HG02588 (cell line): ENCODE measurements around the gene ATXN3L.

Source experiments
- ATAC-seq: cut with Tn5 transposase; IDR thresholded peaks from one replicate; pipeline ENCODE4 v1.9.1; 2021; ENCODE audit warnings: mild to moderate bottlenecking, moderate library complexity; ENCODE audit not compliant: unreplicated experiment

ATXN3L gene

DNA sequence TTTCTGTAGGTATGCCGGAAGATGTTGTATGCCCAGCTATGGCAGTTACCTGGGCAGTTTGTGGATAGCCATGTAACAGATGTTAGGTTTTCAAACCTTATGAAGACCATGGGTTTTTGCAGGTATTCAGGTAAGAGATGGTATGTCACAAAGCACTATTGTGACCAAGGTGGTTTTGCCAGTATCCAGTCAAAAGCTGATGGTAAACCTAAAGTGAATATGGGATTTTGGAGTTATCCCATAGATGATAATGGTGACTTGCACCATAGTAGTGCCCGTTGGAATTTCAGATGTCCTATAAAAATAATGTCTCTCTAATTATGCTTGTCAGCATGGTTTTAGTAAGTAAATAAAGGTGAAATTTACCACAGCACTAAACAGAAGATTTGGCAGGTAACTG, at the start of gene ATXN3L:
TSS of gene ATXN3L (minus strand) at position 101 of the 400 bp plus-strand sequence. CDS start 119 bp downstream, outside the sequence.
- ATAC-seq = no peak

DNA sequence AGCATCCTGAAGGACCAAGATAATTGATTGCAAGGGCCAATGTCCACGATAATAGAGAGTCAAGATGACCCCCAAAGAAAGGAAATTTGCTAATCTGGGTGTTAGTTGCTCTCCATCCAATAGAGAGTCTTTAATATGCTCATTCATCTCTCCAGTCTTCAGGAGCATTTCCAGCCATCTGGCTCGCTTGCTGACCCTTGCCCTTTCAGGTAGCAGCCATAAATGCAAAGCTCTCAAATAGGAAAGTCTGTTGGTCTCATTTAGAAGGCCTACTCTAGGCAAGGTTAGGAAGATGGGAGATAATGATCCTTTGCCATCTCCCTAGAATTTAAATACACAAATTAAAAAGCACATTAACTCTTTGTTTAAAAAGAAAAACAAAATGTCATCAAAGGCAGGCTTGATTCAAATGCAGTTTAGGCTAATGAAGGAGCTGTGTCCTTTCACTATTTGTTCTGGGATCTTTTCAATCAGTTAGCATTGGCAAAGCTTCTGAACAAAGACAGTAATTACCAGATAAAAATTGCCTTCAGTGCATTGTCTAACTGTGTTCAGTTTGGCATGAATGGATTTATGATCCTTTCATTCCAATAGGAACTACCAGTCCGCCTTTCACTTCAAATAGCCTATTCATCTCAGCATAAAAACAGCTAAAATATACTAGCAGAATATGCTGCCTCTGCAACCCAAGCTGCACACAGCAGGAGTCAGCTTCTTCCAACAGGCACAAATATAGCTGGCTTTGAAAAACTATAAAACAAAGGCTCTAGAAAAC, 49.6 kb upstream of the ATXN3L start:
- no peak for ATAC-seq

DNA sequence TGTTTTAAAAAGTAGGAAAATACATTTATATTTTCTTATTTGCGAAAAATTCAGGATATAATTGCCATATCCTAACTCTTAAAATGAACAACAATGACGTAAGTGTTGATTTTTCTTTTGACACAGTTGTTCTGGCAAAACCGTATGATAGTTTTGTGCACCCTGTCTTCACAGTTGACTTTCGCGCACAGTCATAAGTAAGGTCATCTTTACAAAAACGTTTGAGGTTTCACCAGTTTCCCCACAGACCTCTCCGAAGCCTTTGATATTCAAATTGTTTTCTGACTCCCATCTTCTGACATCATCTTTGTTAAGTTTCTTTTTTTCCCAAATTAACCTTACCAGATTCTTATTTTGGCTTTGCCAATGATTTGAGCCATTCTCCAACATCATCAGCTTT, 48.1 kb upstream of the ATXN3L start:
- ATAC-seq = no peak

DNA sequence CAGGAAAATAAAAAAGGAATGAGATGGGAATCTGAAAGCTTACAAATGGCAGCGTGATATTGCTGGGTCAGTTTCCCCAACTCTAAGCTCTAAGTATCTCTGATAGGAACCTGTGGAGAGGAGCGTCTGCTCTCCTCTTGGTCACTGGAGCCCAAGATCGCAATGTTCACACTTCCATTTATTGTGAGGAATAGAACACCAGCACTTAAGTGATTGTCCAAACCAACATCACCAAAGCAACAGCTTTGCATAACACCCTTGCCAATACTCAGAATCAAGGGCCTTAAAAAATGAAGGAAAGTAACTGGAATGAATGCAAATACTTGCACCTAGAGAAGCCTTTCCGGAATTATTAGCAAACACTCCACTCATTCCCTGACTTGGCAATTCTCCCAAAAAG, 46.8 kb upstream of the ATXN3L start:
- ATAC-seq = no peak

DNA sequence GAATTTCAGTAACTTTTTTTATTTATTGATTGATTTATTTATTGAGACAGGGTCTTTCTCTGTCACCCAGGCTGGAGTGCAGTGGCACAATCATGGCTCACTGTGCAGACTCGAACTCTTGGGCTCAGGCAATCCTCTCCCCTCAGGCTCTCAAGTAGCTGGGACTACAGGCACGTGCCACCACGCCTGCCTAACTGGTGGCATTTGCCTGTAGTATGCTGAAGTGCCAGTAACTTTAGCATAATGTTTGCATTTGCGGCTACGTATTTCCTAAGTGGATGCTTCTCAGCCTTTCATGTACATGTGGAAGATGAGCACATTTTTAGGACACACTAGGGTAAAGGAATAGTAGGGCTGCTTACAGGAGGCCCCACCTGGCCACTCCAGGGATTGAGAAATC, 45.3 kb upstream of the ATXN3L start:
- ATAC-seq = no peak

DNA sequence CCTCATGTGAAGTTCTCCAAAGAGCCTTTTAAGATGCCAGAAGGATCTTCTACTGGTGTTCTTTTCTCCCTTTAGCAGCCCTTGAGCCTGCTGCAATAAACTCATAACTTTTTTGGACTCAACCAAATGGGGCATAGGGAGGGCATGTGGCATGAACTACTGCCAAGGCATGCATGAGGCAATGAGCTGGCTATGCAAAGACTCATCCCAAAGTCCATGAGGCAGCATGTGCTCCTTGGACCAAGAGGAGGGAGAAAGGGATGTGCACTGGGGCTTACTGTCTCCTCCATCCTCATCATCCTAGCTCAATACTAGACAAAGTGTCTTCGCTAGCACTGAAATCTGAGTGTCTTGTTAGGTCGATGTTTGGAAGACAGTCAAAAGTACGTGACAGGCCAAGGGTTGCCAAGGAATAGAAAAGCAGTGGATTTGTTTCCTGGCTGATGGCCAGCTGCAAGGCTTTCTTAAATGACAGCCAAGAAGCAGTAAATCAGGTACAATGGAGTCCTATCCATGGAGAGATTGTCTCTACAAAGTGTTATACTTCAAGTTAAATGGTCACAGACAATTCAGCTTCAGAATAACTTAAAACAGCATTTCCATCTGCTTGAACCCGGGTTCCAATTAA, 44.5 kb upstream of the ATXN3L start:
- ATAC-seq = no peak

DNA sequence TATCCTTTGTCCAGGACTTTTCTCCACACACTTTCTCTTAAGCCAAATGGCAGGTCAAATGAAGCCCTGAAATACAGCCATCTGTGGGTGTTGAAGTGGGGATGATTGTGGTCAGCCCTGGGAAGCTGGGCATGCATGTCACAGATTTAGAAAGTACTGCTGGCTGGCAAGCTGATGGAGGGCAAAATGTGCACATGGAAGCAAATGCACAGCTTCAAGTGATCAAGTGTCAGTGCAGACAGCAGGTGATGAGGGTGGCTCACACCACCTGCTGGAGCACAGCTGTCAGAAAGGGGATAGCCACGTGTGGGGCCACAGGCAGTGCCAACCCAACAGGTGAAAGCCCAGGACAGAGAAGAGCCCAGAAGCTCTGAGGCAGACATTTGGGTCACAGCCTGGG, 40.3 kb upstream of the ATXN3L start:
- no peak for ATAC-seq

DNA sequence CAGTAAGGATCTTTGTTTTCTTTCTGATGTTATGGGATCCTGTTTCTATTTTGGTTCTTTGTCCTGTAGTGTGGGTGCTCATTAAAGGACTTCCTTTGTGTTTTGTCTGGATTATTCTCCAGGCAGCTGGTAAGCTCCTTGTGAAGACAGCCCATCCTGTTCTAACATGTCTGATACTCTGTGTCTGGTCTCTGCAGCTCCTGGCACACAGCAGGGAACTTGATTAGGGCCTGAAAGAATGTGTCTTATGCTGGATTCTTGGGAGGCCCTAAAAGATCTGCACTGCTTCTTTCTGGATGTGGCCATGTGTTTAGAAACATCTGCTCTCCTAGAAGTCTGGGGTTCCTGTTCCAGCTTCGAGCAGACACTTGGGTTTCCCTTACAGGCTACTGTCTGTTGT, 38.1 kb upstream of the ATXN3L start:
- ATAC-seq = no peak

DNA sequence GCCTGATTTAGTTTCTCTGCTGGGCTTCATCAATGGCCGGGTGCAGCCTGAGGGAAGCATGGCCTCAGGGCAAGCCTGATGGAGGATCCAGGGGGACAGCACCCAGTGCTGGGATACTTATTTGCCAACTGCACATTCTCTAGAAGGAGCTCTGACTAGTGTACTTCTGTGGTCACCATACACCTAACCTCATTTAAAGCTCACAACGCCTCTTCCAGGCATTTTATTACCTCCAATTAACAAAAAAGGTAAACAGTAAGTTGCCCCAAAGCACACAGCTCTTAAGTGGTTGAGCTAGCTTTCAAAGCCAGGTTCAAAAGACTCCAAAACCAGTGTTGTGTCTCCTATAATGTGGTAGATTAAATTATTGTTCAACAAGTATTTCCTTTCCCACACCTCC, 26.8 kb upstream of the ATXN3L start:
- ATAC-seq = no peak

DNA sequence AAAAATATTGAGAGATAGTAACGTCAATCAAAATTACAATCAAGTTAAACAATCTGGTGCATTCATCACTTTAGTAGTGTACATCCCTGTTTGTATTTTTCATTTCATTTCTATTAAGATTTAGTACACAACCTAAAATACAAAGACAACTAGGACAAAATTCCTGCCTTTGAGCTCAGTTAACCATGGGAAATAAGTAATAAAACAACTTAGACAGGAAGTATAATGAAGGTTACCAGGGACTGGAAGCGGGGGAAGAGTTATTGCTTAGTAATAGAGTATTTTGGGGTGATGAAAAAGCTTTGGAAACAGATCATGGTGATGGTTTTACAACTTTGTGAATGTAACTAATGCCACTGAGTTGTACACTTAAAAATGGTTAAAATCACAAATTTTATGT, 25.6 kb upstream of the ATXN3L start:
- no peak for ATAC-seq

DNA sequence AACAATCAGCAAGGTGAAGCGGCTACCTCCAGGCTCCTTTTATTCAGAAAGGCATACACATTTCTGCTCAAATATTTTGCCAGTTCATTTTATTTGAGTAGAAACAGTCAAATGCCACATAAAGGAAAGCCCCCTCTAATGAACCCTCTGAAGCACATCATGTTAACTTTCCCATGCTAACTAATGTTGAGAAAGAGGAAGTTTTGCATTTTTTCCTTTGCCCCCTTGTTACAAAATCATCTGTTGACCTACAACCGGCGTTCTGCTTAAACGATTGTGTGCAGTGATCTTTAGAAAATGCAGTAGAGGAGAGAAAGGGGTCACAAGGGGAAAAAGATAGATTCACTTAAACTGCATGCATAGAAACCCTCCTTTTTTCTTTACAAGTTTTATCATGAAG, 25.2 kb upstream of the ATXN3L start:
- no peak for ATAC-seq

DNA sequence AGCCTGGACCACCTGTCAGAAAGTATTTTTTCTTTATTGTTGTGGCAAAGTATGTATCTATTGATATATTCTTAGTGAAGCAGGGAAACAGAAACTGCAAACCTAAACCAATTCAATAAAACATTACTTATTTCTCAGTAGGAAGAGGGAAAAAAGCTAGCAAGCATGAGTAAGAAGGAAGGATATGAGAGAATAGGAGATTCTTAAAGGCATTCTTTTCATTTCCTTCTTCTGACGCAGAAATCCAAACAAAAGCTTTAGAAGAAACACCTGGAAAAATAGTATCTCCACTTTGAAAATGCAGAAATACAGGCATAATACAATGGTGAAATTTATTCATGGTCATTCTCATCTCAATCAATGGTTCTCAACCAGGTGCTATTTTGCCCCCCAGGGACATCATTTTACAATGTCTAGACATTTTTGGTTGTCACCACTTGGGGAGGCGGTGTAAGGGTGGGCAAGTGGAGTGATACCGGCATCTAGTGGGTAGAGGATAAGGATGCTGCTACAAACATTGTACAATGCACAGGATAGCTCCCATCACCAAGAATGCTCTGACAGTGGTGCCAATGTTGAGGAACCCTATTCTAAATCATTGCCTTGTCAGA, 21.7 kb upstream of the ATXN3L start:
- ATAC-seq = no peak

DNA sequence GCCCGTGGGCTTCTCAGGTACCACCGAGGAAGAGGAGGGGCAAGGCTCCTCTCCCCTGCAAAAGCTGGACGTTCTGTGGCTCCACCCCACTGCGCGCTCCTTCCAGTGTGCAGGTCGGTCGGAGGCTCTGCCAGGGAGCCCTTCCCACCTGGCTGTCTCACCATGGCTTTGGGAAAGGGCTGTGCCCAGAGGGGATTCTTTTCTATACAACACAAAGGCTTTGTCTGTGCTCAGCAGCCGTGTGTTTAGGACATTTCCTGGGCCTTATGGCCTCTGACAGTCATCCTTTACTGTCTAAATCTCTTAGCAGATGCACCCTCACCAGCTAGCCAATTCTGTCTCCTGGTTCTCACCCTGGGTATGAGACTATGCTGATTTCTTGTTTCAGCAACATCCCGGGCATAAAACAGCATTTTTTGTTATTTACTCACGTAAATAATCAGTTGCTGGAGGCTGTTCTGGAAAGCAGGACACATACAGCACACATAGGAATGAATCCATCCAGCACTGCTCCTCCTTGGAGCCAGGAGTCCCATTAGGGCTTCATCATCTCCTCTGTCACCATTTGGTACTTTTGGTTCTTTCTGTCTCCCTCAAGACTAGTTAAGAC, 20.4 kb upstream of the ATXN3L start:
- no peak for ATAC-seq

DNA sequence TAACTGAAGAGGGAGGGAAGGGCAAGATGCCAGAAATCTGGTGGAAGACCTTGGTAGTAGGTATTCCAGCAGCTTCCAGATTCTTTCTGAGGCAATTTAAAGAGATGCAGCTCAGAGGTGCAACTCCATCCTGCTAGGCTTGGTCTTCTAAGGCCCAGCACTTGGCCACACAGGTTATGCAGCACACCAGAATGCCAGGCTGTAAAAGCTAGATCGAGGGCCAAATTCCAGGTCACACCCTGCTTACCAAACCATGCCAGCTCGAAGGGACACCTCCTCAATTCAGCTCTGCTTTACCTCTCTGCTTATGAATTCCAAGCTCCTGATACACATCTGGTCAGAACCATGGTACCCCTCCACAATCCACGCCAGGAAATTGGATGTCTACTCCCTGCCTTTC, 19.8 kb upstream of the ATXN3L start:
- no peak for ATAC-seq

DNA sequence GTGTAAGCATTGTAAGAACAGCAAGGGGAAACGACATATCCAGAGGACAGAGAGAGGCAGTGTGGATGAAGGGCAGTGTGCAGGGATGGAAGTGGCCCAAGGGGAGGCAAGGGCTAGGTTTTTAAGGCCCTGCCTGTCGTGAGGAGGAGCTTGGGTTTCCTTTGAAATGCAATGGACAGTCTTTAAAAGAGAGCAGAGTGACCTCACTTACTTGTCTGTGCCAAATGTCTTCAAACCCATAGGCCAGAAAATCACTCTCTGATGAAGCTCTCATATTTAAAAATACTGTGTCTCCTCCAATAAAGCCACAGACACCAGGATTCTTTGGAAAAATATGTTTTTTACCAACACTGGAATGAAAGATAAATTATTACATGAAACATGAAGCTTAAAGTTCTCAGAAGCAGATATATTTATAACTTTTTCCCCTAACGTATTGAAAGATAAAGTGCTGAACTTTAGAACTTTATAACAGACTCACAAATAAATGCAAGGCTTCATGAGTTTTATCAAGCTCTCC, 19.2 kb upstream of the ATXN3L start:
- no peak for ATAC-seq

DNA sequence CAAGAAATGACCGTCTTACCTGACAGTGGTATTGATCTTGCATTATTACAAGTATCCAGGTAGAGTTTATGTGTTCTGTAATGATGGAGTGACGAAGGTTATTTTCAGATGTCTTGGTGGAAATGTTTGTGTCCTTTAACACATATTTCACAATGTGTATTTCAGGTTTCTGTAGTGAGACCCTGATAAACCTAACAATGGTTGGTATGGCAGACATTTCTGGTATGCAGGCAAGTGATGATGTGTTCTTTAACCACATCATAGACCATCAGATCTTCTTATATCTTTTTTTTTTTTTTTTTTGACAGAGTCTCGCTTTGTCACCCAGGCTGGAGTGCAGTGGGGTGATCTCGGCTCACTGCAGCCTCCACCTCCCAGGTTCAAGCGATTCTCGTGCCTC, 14.6 kb upstream of the ATXN3L start:
- no peak for ATAC-seq

DNA sequence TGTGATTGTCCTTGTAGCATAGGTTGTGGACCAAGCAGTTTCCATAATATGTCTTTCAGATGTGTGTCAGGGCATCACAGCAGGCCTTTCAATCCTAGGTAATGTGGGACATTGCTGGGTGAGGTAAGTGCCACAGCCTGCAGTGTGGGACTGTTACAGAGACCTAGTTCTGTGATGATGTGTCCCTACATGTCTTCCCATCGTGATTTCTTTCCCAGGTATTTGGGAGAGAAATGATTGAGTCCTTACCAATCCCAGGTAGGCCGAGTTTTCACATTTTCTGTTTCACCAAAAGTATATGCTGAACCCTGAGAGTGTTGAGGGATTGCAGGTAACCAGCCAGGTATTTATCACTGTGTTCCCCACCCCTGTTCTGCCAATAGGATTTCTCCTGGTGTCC, 10.6 kb upstream of the ATXN3L start:
- ATAC-seq = no peak

DNA sequence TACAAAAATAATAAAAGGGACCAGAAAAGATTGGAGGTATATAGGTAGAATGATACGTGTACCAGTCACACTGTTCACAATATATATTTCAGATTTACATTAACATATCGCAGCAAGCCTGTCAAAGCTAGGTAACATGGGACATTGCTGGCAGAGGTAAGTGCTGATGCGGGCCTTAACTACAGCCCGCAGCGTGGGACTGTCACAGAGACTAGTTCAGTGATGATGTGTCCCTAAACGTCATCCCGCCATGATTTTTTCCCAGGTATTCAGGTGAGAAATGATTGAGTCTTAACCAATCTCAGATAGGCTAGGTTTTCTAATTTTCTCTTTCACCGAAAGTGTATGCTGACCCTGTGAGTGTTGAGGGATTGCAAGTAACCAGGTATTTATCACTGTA, 7.8 kb upstream of the ATXN3L start:
- ATAC-seq = no peak

DNA sequence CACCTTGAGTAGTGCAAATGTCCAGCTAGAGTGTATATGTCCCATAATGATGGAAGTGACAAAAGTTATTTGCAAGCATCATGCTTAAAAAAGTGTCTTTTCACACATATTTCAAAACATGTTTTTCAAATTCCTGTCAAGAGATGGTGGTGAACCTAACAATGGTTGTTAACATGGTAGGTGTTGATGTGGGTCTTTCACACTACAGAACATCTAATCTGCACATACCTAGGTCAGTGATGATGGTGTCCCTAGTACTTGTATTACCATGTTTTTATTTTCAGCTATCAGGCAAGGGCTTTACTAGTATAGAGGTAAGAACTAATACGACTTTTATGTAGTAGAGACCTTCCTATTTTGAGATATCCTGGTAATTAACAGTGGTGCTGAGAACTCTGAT, 3.4 kb upstream of the ATXN3L start:
- no peak for ATAC-seq

DNA sequence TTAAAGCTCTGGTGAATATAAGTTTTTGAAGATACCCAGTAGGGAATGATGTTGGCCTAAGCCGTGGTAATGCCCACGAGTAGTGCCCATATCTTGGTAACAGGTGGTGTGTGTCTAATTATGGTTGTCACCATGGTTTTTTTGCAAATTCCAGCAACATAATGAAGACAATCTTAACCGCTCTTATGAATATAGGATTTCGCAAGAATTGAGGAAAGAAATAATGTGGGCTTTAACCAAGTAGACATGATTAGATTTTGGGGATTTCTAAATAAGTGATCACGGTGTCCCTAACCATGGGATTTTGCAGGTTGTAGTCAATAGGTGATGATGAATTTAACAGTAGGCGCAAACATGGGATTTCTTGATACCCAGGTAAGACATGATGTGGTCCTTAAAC, 2.5 kb downstream of the ATXN3L start:
- no peak for ATAC-seq

DNA sequence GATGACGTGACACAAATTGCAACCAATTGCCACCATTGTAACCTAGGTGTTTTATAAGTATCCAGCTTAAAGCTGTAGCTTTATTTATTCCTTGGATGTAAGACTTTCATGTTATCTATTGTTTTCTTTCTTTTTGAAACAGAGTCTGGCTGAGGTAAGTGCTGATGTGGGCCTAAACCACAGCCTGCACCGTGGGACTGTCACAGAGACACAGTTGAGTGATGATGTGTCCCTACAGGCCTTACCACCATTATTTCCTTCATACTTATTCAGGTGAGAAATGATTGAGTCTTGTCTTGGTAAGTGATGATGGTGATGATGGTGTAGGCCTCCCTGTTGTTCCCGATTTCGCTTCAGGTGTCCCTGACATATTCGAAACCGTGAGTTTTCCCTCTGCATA, 8.3 kb downstream of the ATXN3L start:
- no peak for ATAC-seq

DNA sequence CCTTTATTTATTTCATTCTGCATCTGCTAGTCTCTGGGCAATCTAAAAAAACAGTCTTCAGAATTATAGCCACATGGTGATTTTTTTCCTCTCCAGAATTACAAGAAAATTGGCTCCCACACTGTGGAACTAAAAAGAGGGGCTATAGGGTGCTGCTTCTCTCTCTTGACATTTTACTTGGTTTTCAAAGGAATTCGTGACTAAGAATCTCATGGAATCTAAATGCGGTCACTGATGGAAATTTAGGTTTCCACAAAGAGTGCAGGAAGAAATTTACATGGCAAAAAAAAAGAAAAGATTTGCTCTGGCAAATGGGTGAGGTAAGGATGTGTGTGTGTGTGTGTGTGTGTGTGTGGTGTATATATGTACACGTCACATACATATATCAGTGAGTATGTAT, 10.2 kb downstream of the ATXN3L start:
- ATAC-seq = no peak
